Heart right ventricle (tissue), 16 donors: ENCODE measurements around the gene SHFL. TPM values are rescaled to one million over a fixed set of nuclear protein-coding genes. Genes with fewer than 3 reads are reported as not detected.

Experiments
- ATAC-seq, 8 donors: fragments of 200-7000 bp; cut with Tn5 transposase; one replicate each; pipeline ENCODE4 v1.9.1; 2020; ENCODE audit warnings: mild to moderate bottlenecking in 8 of 8, moderate library complexity in 8 of 8, moderate number of reproducible peaks in 1 of 8
- DNase-seq, 2 donors: peaks; one replicate each; pipeline ENCODE4 v3.0.0-alpha.2; 2020
- H3K27ac ChIP-seq, 10 donors: fragments of 200-600 bp; sonication (generic) in 2 of 10; one replicate each; pipeline versions ENCODE4 v1.5.0 to v1.8.0; 2020 to 2022; ENCODE audit warnings: mild to moderate bottlenecking in 3 of 10
- H3K27me3 ChIP-seq, 7 donors: fragments of 200-600 bp; one replicate each; pipeline ENCODE4 v1.8.0; 2021 to 2022; ENCODE audit warnings: mild to moderate bottlenecking in 2 of 7
- H3K36me3 ChIP-seq, 9 donors: fragments of 200-600 bp; sonication (generic) in 1 of 9; one replicate each; pipeline versions ENCODE4 v1.5.0 to v1.8.0; 2020 to 2022; ENCODE audit warnings: mild to moderate bottlenecking in 2 of 9
- H3K4me1 ChIP-seq, 9 donors: fragments of 200-600 bp; sonication (generic) in 1 of 9; one replicate each; pipeline versions ENCODE4 v1.5.0 to v1.8.0; 2020 to 2022; ENCODE audit warnings: mild to moderate bottlenecking in 4 of 9
- H3K4me3 ChIP-seq, 10 donors: fragments of 200-600 bp; sonication (generic) in 2 of 10; one replicate each; pipeline versions ENCODE4 v1.5.0 to v1.8.0; 2020 to 2022; ENCODE audit warnings: mild to moderate bottlenecking in 7 of 10, moderate library complexity in 2 of 10
- H3K9me3 ChIP-seq, 11 donors: fragments of 200-600 bp in 10 of 11; sonication (generic) in 2 of 11; one replicate each; pipeline versions ENCODE4 v1.5.0 to v1.8.0; 2013 to 2022; ENCODE audit warnings: mild to moderate bottlenecking in 2 of 11, control low read depth in 1 of 11, moderate library complexity in 1 of 11
- CTCF ChIP-seq, 9 donors: fragments of 200-600 bp; sonication (generic) in 2 of 9; IDR thresholded peaks; one replicate each; pipeline versions ENCODE4 v1.5.0 to v1.8.0; 2021 to 2022; ENCODE audit warnings: antibody characterized with exemption in 9 of 9, mild to moderate bottlenecking in 5 of 9, moderate library complexity in 1 of 9
- WGBS, 2 donors: extraction: QIAGEN DNeasy Blood & Tissue Kit; methylation state at CpG; one replicate each; pipeline ENCODE4 v1.1.7; 2013; ENCODE audit warnings: inconsistent platforms in 1 of 2; 5-methylcytosine and 5-hydroxymethylcytosine counted together
- intact Hi-C, 10 donors: fragments of 100-400 bp; cut with DNase I; formaldehyde crosslinking; loops; one replicate each; pipeline versions ENCODE4 v1.11.1 to v1.14.2; 2022
- polyA plus RNA-seq, 2 donors: library from polyadenylated mRNA; stranded (reverse); fragments of 200-250 nt; gene quantifications; one replicate each; pipeline ENCODE4 v1.2.3, GENCODE V29; 2013
- total RNA-seq, 10 donors: library from RNA; stranded (reverse); fragmentation: NEBNext Ultra II Directional in 3 of 10; extraction: Animal tissue kit (Norgen Biotek cat#: 25700) in 3 of 10; gene quantifications; one replicate each; pipeline versions ENCODE4 v1.2.1 to v1.2.4, GENCODE V29; 2021 to 2023
- donor health status: Arrhythmogenic right ventricular cardiomyopathy.
- donor health status: ischemic (EF 13 %, LVEDD 7.1; RV severe dilation, severe dysfunction).
- donor health status: healthy with polysubstance abuse.
- donor health status: DM: no; HTN: yes; CAD: no.
- donor health status: DM: no; HTN: no; CAD: no.
- donor health status: ischemic (EF 25% LVEDD 6.9; RV normal size, moderate dysfunction).
- donor health status: ischemic (EF 25% LVEDD 5.7; RV mildly dilated, moderate dysfunction).
- donor health status: healthy.
- donor health status: DM: yes; HTN: yes; CAD: no.
- donor health status: Ischemic cardiomyopathy.
- donor health status: ischemic (EF 35%, LVEDD 5.7; RV mildly dilated, moderate dysfunction).
- donor health status: nonischemic (EF 11% LVEDD 7.7; RV severe dilation, severe dysfunction).
- donor health status: DM: yes; HTN: yes; CAD: no.
- donor health status: PGD.
- donor health status: ischemic (EF 29% LVEDD 5.4; RV normal size, mild dysfunction).
- donor health status: nonischemic (EF 23%, LVEDD 6.1; RV moderate dilation, normal function).

Gene SHFL
- total and polyA plus RNA-seq, 12 donors = 4.0 to 30.2 (median 10.2) TPM

GRCh38 chr19:10112037-10112761 is 26.1 kb downstream of the SHFL start:
- TF ChIP-seq CTCF (IDR thresholded peaks at IDR 0.05) = no peak
- Histone ChIP-seq H3K4me3 (peak overlapping the region in 1 of 10 donors; percentile 37), H3K27me3 (no peaks in the 10 kb centered on the region), H3K9me3 (no peaks in the 10 kb centered on the region), H3K36me3 (peaks cover 4 to 85% (median 56%) of the 10 kb centered on the region in 9 donors), H3K27ac (peak overlapping the region in 2 of 10 donors; percentile 21 to 78), H3K4me1 (peaks cover under 1 to 43% (median 5%) of the 10 kb centered on the region in 9 donors)
- 53 to 65% methylated on average over 23 of the region's 23 CpGs for WGBS, 2 donors
- DNase-seq = no peak
- ATAC-seq = peak in 3 of 8 donors; percentile 5 to 14 (median 8)
- intact Hi-C loops = loop anchor here in 3 of 10 donors (5.0 to 10.0 kb wide), 3 partner anchors 123 to 180 kb away; partner anchors contain the start of genes OLFM2 (in 1 of the 3) and S1PR2 (in 1 of the 3)

- Histone ChIP-seq H3K36me3 (peaks cover 0 to 85% (median 54%) of the 10 kb centered on the region in 9 donors), H3K27me3 (no peaks in the 10 kb centered on the region), H3K4me3 (peak overlapping the region in 1 of 10 donors; percentile 37), H3K4me1 (peaks cover 0 to 40% (median 5%) of the 10 kb centered on the region in 9 donors), H3K9me3 (no peaks in the 10 kb centered on the region), H3K27ac (peak overlapping the region in 2 of 10 donors; percentile 35 to 78)
- 29 to 30% methylated on average over 23 to 25 of the region's 25 CpGs for WGBS, 2 donors
- ATAC-seq = peak; percentile 2 to 55 (median 24)
- peak in 1 of 2 donors; percentile 58 for DNase-seq
- intact Hi-C loops = loop anchor here in 3 of 10 donors (5.0 to 10.0 kb wide), 3 partner anchors 122 to 181 kb away; partner anchors contain the start of genes OLFM2 (in 1 of the 3) and S1PR2 (in 1 of the 3)
- TF ChIP-seq CTCF (IDR thresholded peaks at IDR 0.05) = peak in 8 of 9 donors; percentile 14 to 68 (median 53)
Observed at GRCh38 chr19:10112895-10113591, 26.9 kb downstream of the SHFL start.

GRCh38 chr19:10113592-10113963 is 27.5 kb downstream of the SHFL start:
- no peak for DNase-seq
- H3K27ac ChIP-seq = peak overlapping the region in 2 of 10 donors; percentile 35 to 78
- no peak overlapping the region for H3K4me3 ChIP-seq

More at GRCh38 chr19:10113592-10113963, 27.5 kb downstream of the SHFL start:
- H3K36me3 ChIP-seq = peaks cover 0 to 85% (median 51%) of the 10 kb centered on the region in 9 donors
- peaks cover under 1 to 44% (median 11%) of the 10 kb centered on the region in 9 donors for H3K4me1 ChIP-seq
- WGBS, 2 donors = 67 to 72% methylated on average over 19 of the region's 19 CpGs
- no peaks in the 10 kb centered on the region for H3K27me3 ChIP-seq
- intact Hi-C loops = loop anchor here in 3 of 10 donors (5.0 to 10.0 kb wide), 3 partner anchors 121 to 181 kb away; partner anchors contain the start of genes OLFM2 (in 1 of the 3) and S1PR2 (in 1 of the 3)
- peak in 3 of 8 donors; percentile 2 for ATAC-seq
- TF ChIP-seq CTCF (IDR thresholded peaks at IDR 0.05) = no peak
- no peaks in the 10 kb centered on the region for H3K9me3 ChIP-seq
